SU-DHL-6 (cell line): ENCODE measurements around the gene NOL12.
"Not testable (repeated sequence)": the region's sequence is repeated elsewhere in the genome, so short reads cannot be mapped to it uniquely, and the experiment has no call there.

Experiments used
- H2AFZ ChIP-seq: fragments of 200-600 bp; sonication (generic); 2 replicates; pipeline ENCODE4 v1.6.1; 2014; ENCODE audit warnings: low read depth, mild to moderate bottlenecking, moderate library complexity, mixed read lengths, antibody characterized with exemption, low read length; ENCODE audit not compliant: severe bottlenecking
- H3F3A ChIP-seq: fragments of 200-600 bp; shearing (Covaris generic); 2 replicates; pipeline ENCODE4 v1.6.0; 2016; ENCODE audit warnings: antibody characterized with exemption, mild to moderate bottlenecking; ENCODE audit not compliant: insufficient read depth
- H3K27ac ChIP-seq: fragments of 200-600 bp; sonication (generic); 2 replicates; pipeline ENCODE4 v1.5.1; 2016; ENCODE audit warnings: low read depth, mild to moderate bottlenecking, low read length, moderate library complexity, mixed read lengths
- H3K27me3 ChIP-seq: fragments of 200-600 bp; sonication (generic), shearing (Covaris generic); 2 replicates; pipeline ENCODE4 v1.6.0; 2014; ENCODE audit warnings: mild to moderate bottlenecking, low read length
- H3K36me3 ChIP-seq: fragments of 200-600 bp; sonication (generic); 2 replicates; pipeline ENCODE4 v1.6.1; 2014; ENCODE audit warnings: mild to moderate bottlenecking, low read length, mixed read lengths
- H3K4me2 ChIP-seq: fragments of 300-600, 200-600 bp; shearing (Covaris generic), sonication (generic); 2 replicates; pipeline ENCODE4 v1.6.0; 2014; ENCODE audit warnings: low read length, low read depth, mild to moderate bottlenecking; ENCODE audit not compliant: poor library complexity, severe bottlenecking
- H3K4me3 ChIP-seq: fragments of 200-600 bp; sonication (generic); 2 replicates; pipeline ENCODE4 v1.5.1; 2014; ENCODE audit warnings: antibody characterized with exemption, low read length, mild to moderate bottlenecking, mixed read lengths; ENCODE audit not compliant: insufficient read depth, poor library complexity, severe bottlenecking
- H3K79me2 ChIP-seq: fragments of 200-600 bp; sonication (generic); 2 replicates; pipeline ENCODE4 v1.6.1; 2014; ENCODE audit warnings: mild to moderate bottlenecking, low read length, moderate library complexity; ENCODE audit not compliant: insufficient read depth
- H3K9ac ChIP-seq: fragments of 200-600 bp; sonication (generic); 2 replicates; pipeline ENCODE4 v1.7.0; 2014; ENCODE audit warnings: mild to moderate bottlenecking, low read length
- H3K9me2 ChIP-seq: fragments of 200-600 bp; sonication (generic); replicated peaks from 2 replicates; pipeline ENCODE4 v1.6.1; 2014; ENCODE audit warnings: low read length; ENCODE audit not compliant: insufficient read depth
- H3K9me3 ChIP-seq: fragments of 200-600 bp; sonication (generic); 2 replicates; pipeline ENCODE4 v1.6.1; 2014; ENCODE audit warnings: low read length, mixed read lengths; ENCODE audit not compliant: insufficient read depth
- H4K20me1 ChIP-seq: fragments of 200-600 bp; sonication (generic); 2 replicates; pipeline ENCODE4 v1.6.1; 2014; ENCODE audit warnings: low read depth, mild to moderate bottlenecking, antibody characterized with exemption, low read length, moderate library complexity, mixed read lengths
- EZH2phosphoT487 ChIP-seq: fragments of 200-600 bp; sonication (generic), shearing (Covaris generic); conservative IDR thresholded peaks from 2 replicates; pipeline ENCODE4 v1.6.1; 2018; ENCODE audit warnings: mild to moderate bottlenecking, antibody characterized with exemption, low read length, moderate library complexity, mixed read lengths
- TF ChIP-seq, protein P1 (sequence below): fragments of 200-600 bp; sonication (generic); IDR thresholded peaks from one replicate; pipeline ENCODE4 v1.5.1; 2017; ENCODE audit warnings: antibody characterized with exemption, mild to moderate bottlenecking, low read length, moderate library complexity; ENCODE audit not compliant: insufficient read depth, poor library complexity, severe bottlenecking

Gene NOL12

GRCh38 chr22:37655252-37655563, 30.9 kb upstream of the NOL12 start:
- Histone ChIP-seq H3K27me3 (no peaks in the 10 kb centered on the region), H4K20me1 (no peaks in the 10 kb centered on the region; the same call in 1 of the 2 replicates), H3K4me3 (no peak overlapping the region), H3K36me3 (no peaks in the 10 kb centered on the region), H3K9me2 (no peaks in the 10 kb centered on the region), H3K79me2 (peaks cover 12% of the 10 kb centered on the region), H3K9ac (no peak overlapping the region), H3K9me3 (no peaks in the 10 kb centered on the region), H2AFZ (no peak overlapping the region), H3K27ac (no peak overlapping the region), H3K4me2 (no peak overlapping the region), H3F3A (peaks cover 19% of the 10 kb centered on the region)
- TF ChIP-seq, protein P1, sequence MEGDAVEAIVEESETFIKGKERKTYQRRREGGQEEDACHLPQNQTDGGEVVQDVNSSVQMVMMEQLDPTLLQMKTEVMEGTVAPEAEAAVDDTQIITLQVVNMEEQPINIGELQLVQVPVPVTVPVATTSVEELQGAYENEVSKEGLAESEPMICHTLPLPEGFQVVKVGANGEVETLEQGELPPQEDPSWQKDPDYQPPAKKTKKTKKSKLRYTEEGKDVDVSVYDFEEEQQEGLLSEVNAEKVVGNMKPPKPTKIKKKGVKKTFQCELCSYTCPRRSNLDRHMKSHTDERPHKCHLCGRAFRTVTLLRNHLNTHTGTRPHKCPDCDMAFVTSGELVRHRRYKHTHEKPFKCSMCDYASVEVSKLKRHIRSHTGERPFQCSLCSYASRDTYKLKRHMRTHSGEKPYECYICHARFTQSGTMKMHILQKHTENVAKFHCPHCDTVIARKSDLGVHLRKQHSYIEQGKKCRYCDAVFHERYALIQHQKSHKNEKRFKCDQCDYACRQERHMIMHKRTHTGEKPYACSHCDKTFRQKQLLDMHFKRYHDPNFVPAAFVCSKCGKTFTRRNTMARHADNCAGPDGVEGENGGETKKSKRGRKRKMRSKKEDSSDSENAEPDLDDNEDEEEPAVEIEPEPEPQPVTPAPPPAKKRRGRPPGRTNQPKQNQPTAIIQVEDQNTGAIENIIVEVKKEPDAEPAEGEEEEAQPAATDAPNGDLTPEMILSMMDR: no peak
- no peak for TF ChIP-seq EZH2phosphoT487

DNA sequence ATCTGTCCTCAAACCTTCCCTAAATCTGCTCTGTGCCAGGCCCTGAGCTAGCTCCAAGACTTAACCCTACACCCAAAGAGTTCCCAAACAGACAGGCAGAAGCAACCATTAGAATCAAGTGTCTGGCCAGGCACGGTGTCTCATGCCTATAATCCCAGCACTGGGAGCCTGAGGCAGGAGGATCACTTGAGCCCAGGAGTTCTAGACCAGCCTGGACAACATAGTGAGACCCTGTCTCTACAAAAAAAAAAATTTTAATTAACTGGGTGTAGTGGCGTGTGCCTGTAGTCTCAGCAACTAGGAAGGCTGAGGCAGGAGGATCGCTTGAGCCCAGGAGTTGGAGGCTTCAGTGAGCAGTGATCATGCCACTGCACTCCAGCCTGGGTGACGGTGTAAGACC, 29.6 kb upstream of the NOL12 start:
- H3K9me3 ChIP-seq, H3K9me2 ChIP-seq, H3K27ac ChIP-seq, H3K27me3 ChIP-seq, H2AFZ ChIP-seq, H3K4me2 ChIP-seq, H4K20me1 ChIP-seq, H3K9ac ChIP-seq, H3K4me3 ChIP-seq, H3K36me3 ChIP-seq: not testable (repeated sequence)
- Histone ChIP-seq H3K79me2 (peaks cover 26% of the 10 kb centered on the region), H3F3A (peaks cover 25% of the 10 kb centered on the region)

DNA sequence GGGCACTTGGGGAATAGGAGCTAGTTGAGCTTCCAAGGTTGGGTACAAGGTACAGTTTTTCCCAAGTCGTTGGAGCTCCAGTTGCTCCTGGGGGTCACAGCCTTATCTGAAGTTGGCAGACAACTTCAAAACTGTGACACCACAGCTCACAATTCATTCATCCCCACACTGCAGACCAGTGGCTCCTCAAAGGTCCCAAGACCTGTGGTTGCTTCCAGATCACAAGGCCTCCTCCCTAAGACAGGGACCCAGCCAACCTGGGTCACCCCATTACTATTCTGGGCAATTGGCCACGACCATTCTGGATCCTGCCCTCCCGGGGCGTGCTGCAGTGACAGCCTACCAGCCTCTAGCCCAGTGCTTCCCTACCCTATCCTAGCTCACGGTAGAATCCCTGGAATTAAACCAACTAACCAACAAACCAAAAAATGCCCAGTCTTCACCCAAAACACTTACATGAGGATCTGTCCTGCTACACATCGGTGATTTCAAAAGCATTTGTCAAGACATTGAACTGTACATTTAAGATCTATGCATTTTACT, 28.5 kb upstream of the NOL12 start:
- Histone ChIP-seq H3K27me3 (no peaks in the 10 kb centered on the region), H2AFZ (peak overlapping the region; percentile 29), H3K27ac (peak overlapping the region; percentile 66), H3K9ac (peak overlapping the region; percentile 57), H4K20me1 (no peaks in the 10 kb centered on the region; the same call in 1 of the 2 replicates), H3K36me3 (no peaks in the 10 kb centered on the region), H3F3A (peaks cover 31% of the 10 kb centered on the region), H3K79me2 (peaks cover 35% of the 10 kb centered on the region), H3K9me2 (no peaks in the 10 kb centered on the region), H3K9me3 (no peaks in the 10 kb centered on the region), H3K4me3 (peak overlapping the region; percentile 58), H3K4me2 (peak overlapping the region; percentile 64)
- TF ChIP-seq, protein P1: no peak
- TF ChIP-seq EZH2phosphoT487: no peak

GRCh38 chr22:37658133-37659065, 27.7 kb upstream of the NOL12 start, which contains the start of gene PDXP:
PDXP (plus strand) TSS chr22:37658723; CDS start chr22:37658783, 60 bp downstream.
- Histone ChIP-seq H3K27ac (peak within 1 kb of the TSS; percentile 74), H3K79me2 (peaks cover 40% of the 10 kb centered on the region), H3K4me2 (peak within 1 kb of the TSS; percentile 94), H3K9me3 (no peaks in the 10 kb centered on the region), H3K9ac (peak within 1 kb of the TSS; percentile 85), H3K9me2 (no peaks in the 10 kb centered on the region), H4K20me1 (no peaks in the 10 kb centered on the region; the same call in 1 of the 2 replicates), H2AFZ (peak within 1 kb of the TSS; percentile 29), H3K36me3 (no peaks in the 10 kb centered on the region), H3K4me3 (peak within 1 kb of the TSS; percentile 89), H3K27me3 (no peaks in the 10 kb centered on the region), H3F3A (peaks cover 31% of the 10 kb centered on the region)
- TF ChIP-seq EZH2phosphoT487: no peak
- TF ChIP-seq, protein P1: no peak
